ENCODE data around the gene ATF4. TPM values are rescaled to one million over a fixed set of nuclear protein-coding genes. Genes with fewer than 3 reads are reported as not detected.
A peak's percentile ranks its signal among the peaks of the same experiment; 100 is the strongest.

ATF4 gene
- total RNA-seq, 1 donor from 2014 or later: 204 TPM

- DNase-seq (ENCODE audit: missing footprints): no peak
- intact Hi-C loops (cut with DNase I): no loop called here
- no peak for ATAC-seq
These were observed 32.4 kb upstream of the ATF4 start for GRCh38 chr22:39487826-39488520.

GRCh38 chr22:39488563-39489083 lies 31.7 kb upstream of the ATF4 start:
- no peak for ATAC-seq
- DNase-seq (ENCODE audit: missing footprints): no peak
- intact Hi-C loops (cut with DNase I): no loop called here

- ATAC-seq (no peak), DNase-seq (ENCODE audit: missing footprints) (peak; percentile 26)
These were observed 31.0 kb upstream of the ATF4 start for GRCh38 chr22:39489094-39490068.

GRCh38 chr22:39490135-39490798 lies 30.1 kb upstream of the ATF4 start:
- peak; percentile 94 for DNase-seq (ENCODE audit: missing footprints)
- ATAC-seq: peak; percentile 93
- intact Hi-C loops (cut with DNase I): loop anchor here (5.0 kb wide), 1 partner anchor 37 kb away; no protein-coding TSS in a partner anchor

More at GRCh38 chr22:39489094-39490068, 31.0 kb upstream of the ATF4 start:
- intact Hi-C loops (cut with DNase I): loop anchor here (5.0 kb wide), 1 partner anchor 38 kb away; no protein-coding TSS in a partner anchor

GRCh38 chr22:39490966-39491680 lies 29.2 kb upstream of the ATF4 start:
- DNase-seq (ENCODE audit: missing footprints) (no peak), ATAC-seq (no peak)
- intact Hi-C loops (cut with DNase I): loop anchor here (5.0 kb wide), 1 partner anchor 36 kb away; no protein-coding TSS in a partner anchor

- intact Hi-C loops (cut with DNase I): loop anchor here (5.0 kb wide), 1 partner anchor 36 kb away; no protein-coding TSS in a partner anchor
- no peak for DNase-seq (ENCODE audit: missing footprints)
- ATAC-seq: no peak
These were observed 28.7 kb upstream of the ATF4 start for GRCh38 chr22:39491696-39492095.

- intact Hi-C loops (cut with DNase I): loop anchor here (5.0 kb wide), 1 partner anchor 35 kb away; no protein-coding TSS in a partner anchor
- ATAC-seq: no peak
These were observed 28.2 kb upstream of the ATF4 start for GRCh38 chr22:39492186-39492585.

GRCh38 chr22:39493759-39494158 lies 26.6 kb upstream of the ATF4 start:
- DNase-seq (ENCODE audit: missing footprints) (no peak), ATAC-seq (no peak)
- intact Hi-C loops (cut with DNase I): loop anchor here (5.0 kb wide), 1 partner anchor 34 kb away; no protein-coding TSS in a partner anchor

More at GRCh38 chr22:39492186-39492585, 28.2 kb upstream of the ATF4 start:
- DNase-seq (ENCODE audit: missing footprints): no peak

GRCh38 chr22:39494471-39495120 lies 25.8 kb upstream of the ATF4 start:
- intact Hi-C loops (cut with DNase I): loop anchor here (5.0 kb wide), 1 partner anchor 33 kb away; no protein-coding TSS in a partner anchor
- ATAC-seq (no peak), DNase-seq (ENCODE audit: missing footprints) (no peak)

GRCh38 chr22:39496131-39496838 lies 24.1 kb upstream of the ATF4 start:
- ATAC-seq (peak; percentile 69), DNase-seq (ENCODE audit: missing footprints) (peak; percentile 82)
- intact Hi-C loops (cut with DNase I): no loop called here

GRCh38 chr22:39497429-39497828 lies 22.9 kb upstream of the ATF4 start:
- DNase-seq (ENCODE audit: missing footprints) (no peak), ATAC-seq (no peak)
- intact Hi-C loops (cut with DNase I): no loop called here

GRCh38 chr22:39498368-39498767 lies 22.0 kb upstream of the ATF4 start:
- no peak for ATAC-seq
- no peak for DNase-seq (ENCODE audit: missing footprints)
- intact Hi-C loops (cut with DNase I): no loop called here

- ATAC-seq (no peak), DNase-seq (ENCODE audit: missing footprints) (no peak)
- intact Hi-C loops (cut with DNase I): no loop called here
These were observed 21.6 kb upstream of the ATF4 start for GRCh38 chr22:39498802-39499201.

GRCh38 chr22:39500101-39500500 lies 20.3 kb upstream of the ATF4 start:
- intact Hi-C loops (cut with DNase I): loop anchor here (5.0 kb wide), 1 partner anchor 98 kb away; no protein-coding TSS in a partner anchor
- DNase-seq (ENCODE audit: missing footprints) (no peak), ATAC-seq (no peak)

GRCh38 chr22:39501644-39502108 lies 18.7 kb upstream of the ATF4 start:
- no peak for DNase-seq (ENCODE audit: missing footprints)
- intact Hi-C loops (cut with DNase I): loop anchor here (2.0 to 5.0 kb wide), 2 partner anchors 19 to 99 kb away; partner anchors contain the start of gene ATF4
- no peak for ATAC-seq

- ATAC-seq (peak; percentile 98), DNase-seq (ENCODE audit: missing footprints) (peak; percentile 99)
- intact Hi-C loops (cut with DNase I): loop anchor here (2.0 to 5.0 kb wide), 2 partner anchors 19 to 100 kb away; partner anchors contain the start of gene ATF4
These were observed 18.1 kb upstream of the ATF4 start, which contains the start of gene MIEF1 for GRCh38 chr22:39502109-39502788. TSS of gene MIEF1 (plus strand) at chr22:39502290. CDS start at chr22:39511295, 9,005 bp downstream.
